ENCODE results near the gene UBALD1.

The UBALD1 gene

DNA sequence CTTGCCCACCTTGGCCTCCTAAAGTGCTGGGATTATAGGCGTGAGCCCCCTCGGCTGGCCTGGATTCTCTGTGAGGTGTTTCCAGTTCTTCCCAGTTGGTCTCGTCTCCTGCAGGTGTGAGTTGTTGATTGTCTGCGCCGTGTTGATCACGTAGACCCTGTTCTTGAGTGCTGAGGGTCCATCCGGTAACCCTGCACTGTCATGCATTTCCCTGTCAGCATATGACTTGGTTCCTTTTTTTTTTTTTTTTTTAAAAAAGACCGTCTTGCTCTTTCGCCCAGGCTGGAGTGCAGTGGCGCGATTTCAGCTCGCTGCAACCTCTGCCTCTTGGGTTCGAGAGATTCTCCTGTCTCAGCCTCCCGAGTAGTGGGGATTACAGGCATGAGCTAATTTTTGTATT is 27.2 kb upstream of the UBALD1 start:
- DNase-seq: no peak

- no peak for DNase-seq
Observed at GRCh38 chr16:4641306-4641687, 26.6 kb upstream of the UBALD1 start.

DNA sequence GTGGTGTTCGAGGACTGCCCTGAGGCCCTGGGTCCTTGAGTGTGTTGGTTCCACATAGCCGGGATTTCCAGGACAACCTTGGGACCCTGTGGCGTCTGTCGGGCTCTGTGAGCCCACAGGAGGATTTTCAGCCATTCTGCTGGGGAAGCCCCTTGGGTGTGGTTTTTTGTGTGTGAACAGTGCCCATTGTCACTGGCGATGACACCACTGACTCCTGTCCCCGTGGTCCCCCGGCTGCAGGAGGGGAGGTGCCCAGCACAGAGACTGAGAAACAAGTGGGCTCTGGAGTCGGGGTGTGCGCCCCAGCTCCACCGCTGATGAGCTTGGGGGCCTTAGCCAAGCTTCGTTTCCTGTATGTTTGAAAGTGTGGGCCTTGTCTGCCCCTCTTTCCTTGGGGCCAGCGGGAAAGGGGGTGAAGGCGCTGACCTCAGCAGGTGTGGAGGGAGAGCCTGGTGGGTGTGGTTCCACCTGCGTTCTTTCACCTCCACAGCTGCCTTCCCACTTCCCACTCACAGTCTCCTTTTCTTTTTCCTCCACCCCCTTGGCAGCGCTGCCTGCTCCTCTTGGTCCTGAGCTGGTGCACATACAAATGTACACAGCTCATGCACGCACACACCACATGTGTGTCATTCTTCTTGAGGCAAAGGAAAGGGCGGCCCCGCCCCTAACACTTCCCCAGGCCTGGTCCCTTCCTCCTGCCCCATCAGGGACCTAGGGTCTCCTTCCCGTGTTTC is 26.1 kb upstream of the UBALD1 start:
- DNase-seq: no peak

DNA sequence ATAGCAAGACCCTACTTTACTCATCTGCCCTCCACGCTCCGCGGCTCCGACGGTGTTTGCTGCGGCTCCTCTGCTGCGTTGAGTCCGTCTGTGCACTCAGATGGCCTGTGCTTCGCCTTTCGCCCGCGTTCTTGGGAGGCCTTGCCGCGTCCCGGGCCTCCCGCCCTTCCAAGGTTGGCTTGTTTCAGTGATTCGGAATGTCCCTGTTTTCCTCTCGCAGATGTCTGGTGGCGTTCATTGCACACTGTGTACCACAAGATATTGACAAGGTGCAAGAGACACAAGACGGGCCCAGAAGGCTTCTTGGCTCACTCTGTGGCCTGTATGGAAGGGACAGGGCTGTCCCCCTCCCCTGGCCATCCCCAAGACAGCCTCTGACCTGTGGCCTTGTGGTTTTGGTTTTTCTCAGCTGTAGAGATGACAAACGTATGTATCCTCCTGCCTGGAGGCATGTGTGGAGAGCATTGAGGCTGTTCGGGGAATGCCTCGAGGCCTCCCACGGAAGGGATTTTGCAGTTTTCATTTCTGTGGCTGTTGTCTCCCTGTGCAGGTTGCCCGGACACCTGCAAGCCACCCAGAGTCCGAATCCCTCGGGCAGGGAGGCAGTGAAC is 25.3 kb upstream of the UBALD1 start:
- DNase-seq: no peak

DNA sequence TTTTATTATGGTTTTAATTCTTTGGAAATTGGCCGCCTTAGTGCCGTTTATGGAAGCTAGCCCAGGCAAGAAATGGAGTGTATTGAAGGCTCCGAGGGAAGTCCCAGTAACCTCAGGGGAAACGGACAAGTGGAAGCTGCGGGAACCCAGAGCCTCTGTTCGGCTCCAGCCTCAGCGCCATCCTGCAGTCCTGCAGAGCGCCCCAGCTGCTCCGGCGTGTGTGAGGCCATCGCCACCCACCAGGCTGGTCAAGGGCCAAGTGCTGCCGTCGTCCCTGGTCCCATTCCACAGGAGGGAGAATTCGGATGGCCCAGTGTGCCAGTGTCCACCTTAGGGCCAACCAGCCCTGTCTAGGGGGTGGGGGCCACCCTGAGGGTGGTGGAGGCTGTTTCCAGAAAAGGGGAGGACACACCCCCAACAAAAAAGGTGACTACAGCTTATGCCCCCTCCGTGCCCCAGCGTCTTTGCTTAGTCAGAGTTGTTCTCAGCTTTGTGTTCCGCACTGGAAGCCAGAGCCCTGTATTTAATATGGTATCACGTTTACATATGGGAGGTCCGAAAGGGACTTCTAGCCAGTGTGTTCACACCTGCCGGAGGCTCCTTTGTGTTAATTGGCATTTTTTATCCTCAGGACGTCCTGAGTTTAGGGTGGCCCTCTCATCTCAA is 22.9 kb upstream of the UBALD1 start:
- DNase-seq: no peak

DNA sequence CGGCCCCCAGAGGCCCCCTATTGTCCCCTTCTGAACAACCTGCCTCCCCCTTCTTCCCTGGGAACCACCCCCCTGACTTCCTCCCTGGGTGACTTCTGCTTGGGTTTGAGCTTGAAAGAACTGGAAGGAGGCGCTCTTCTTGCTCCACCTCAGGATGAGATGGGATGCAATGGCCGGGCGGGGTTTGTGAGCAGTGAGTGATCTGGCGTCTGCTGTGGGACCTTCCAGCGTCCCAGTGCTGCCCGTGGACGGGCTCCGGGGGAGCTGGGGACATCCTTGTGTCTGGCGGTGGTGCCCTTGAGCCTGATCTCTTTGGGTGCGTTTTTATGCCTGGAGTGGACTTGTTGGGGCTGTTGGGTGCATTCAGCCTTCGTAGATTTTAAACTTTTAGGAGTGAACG is 21.5 kb upstream of the UBALD1 start:
- no peak for DNase-seq

- no peak for DNase-seq
Observed at GRCh38 chr16:4634768-4635167, 20.1 kb upstream of the UBALD1 start.

- no peak for DNase-seq
Observed at GRCh38 chr16:4633910-4634635, 19.4 kb upstream of the UBALD1 start.

GRCh38 chr16:4631444-4631843 is 16.8 kb upstream of the UBALD1 start:
- no peak for DNase-seq

GRCh38 chr16:4628283-4628682 is 13.6 kb upstream of the UBALD1 start:
- no peak for DNase-seq

GRCh38 chr16:4626396-4626795 is 11.7 kb upstream of the UBALD1 start:
- DNase-seq: no peak

GRCh38 chr16:4625560-4626159 is 11.0 kb upstream of the UBALD1 start:
- no peak for DNase-seq

- no peak for DNase-seq
Observed at GRCh38 chr16:4624827-4625559, 10.3 kb upstream of the UBALD1 start.

DNA sequence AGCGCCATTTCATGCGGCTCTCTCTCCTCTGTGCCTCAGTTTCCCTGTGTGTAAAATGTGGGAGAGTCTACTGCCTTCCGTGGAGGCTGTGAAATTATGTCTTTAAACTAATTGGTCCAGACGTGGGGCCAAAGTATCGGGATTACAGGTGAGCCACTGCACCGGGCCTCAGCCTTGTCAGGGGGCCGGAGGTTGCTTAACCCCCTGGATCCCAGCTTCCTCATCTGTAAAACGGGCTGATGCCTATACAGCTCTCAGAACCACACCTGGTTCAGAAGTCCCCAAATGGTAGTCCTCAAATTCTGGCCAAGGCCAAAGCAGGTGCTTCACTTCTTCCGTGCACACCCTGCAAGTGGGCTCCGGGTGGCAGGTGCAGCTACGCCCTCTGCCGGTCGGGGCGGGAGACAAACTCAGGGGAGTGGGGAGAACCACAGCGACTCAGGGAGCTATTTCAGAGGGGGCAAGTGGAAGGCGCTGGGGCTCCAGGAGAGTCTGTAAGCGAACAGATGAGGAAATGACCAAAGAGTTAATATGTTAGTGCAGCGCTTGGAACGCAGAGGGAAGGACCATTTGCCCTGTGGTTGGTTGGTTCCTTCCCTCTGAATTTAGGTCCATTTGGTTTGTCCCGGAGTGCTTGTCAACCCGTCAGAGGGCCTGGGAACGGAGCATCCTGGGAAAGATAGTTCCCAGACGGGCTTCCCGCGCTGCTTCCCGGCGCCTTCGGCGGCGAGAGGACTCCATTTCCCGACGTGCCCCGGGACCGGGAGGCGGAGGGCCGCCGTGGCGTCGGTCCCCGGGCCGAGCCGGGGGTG is 9.5 kb upstream of the UBALD1 start, which contains the start of gene MGRN1:
MGRN1 (plus strand) TSS at position 812 of the 812 bp plus-strand sequence. CDS start 135 bp downstream, outside the sequence.
- peak; percentile 93 for DNase-seq

DNA sequence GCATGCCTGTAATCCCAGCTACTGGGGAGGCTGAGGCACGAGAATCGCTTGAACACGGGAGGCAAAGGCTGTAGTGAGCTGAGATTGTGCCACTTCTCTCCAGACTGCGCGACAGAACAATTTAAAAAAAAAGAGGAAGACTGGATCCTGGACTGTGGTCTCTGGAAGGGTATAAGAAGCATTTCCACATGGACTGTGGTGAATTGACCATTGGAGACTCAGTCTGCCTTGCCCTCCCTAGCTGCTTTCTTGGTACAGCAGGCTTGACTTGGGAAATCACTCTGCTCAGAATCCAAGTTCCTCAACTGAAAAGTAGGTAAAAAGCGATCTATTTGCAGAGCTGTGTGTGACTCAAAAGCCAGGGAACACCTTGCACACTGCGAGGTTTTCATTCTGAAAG is 8.9 kb upstream of the UBALD1 start:
- no peak for DNase-seq

DNA sequence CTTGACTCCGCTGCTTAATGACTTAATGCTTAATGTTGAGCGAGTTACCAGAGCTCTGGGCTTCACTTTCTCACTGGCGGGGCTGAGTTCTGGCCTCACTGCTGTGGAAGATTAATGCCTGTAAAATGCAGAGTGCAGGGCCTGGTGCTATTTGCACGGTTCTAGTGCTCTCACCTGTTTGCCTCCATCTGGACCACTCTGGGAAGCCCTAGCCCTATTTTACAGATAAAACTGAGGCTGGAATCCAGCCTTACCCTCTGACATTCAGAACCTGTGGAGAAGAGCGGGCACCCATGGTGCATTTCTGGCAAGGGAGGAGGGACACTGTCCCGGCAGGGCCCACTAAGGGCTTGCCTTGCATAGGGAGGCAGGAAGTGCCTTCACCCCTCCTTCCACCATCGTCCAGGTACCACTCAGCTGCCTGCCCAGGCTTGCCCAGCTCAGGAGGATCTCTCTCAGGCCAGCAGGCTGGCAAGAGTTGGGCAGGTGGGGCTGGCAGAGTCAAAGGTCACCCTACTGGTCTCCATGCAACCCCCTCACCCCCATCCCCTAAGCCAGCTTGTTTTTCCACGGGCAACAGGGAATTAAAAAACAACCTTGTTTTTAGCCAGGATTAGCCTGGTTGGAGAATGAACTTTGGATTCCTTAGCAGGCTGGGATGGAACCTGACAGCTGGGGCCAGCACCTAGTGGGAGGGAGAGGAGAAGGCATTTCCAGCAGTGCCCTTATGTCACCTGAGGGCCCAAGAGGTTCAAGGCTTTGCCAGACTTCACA is 4.1 kb upstream of the UBALD1 start:
- DNase-seq: peak; percentile 71

- no peak for DNase-seq
Observed at GRCh38 chr16:4617880-4618279, 3.2 kb upstream of the UBALD1 start.

DNA sequence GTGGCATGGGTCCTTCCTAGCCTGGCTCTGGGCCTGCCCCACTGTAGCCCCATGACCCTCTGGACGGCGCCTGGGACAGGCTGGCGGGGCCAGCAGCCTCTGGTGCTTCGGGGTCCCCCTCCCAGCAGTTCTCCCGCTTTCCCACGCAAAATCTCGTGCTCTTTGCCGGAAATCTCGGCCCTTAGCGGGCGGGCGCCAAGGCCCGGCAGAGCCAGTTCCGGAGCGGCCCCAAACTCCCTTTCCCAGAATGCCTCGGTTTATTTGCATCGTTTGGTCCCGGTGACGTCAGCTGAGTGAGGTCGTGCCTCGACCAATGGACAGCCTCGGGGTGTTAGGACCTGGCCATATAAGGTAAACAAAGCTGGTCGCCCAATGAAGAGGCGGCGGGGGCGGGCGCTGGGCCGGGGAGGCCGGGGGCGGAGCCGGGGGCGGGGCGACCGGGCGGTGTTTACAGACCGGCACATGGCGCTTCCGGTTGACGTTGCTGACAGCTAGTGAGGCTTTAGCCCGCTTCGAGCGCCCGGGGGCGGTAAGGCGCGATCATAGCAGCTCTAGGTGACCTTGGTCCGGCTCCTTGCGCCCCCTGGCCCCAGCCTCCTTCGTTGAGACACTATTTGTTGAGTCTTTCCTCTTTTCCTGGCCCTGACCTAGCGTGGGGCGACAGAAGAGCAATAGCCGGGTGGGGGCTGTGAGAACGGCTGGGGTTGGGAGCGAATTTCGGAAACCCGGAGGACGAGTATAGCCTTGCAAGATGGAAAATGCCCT is 1.5 kb upstream of the UBALD1 start:
- DNase-seq: peak; percentile 96

GRCh38 chr16:4615384-4616046 is 827 bp upstream of the UBALD1 start:
- no peak for DNase-seq
